ENCODE results near the gene GRHL1.

GRHL1 gene

DNA sequence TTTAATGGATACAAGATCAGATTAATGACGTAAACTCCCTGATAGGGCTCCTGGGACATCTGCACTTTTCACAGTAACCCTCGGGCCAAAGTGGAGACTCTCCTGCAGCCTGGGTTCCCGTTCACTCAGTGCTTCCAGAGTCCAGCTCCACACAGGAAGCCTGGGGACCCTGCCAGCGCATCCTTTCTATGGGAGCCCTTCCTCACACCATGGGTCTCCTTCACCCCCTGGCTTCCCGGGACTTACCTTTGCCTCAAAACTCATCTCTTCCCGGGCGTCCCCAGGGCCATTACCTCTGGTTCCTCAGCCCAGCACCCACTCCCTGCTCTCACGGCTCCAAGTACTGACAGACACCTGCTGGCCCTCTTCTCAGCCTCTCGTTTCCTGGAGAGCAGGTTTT, 51.2 kb downstream of the GRHL1 start:
- no peaks in the 10 kb centered on the region for H3F3A ChIP-seq (ENCODE audit: control insufficient read depth, insufficient read depth)
- H3K27me3 ChIP-seq (ENCODE audit: control insufficient read depth, low read length), result no peaks in the 10 kb centered on the region
- no peaks in the 10 kb centered on the region for H3K9me2 ChIP-seq (replicated peaks; ENCODE audit: control insufficient read depth, low read length)
- no peaks in the 10 kb centered on the region for H3K4me1 ChIP-seq (ENCODE audit: control insufficient read depth, low read length)
- H3K79me2 ChIP-seq (ENCODE audit: control insufficient read depth, low read length), result no peaks in the 10 kb centered on the region
- H3K36me3 ChIP-seq (ENCODE audit: control insufficient read depth, low read length), result no peaks in the 10 kb centered on the region
- no peaks in the 10 kb centered on the region for H3K9me3 ChIP-seq (ENCODE audit: control insufficient read depth, insufficient read depth, low read length)
- TF ChIP-seq EZH2phosphoT487 (IDR thresholded peaks at IDR 0.05; ENCODE audit: borderline replicate concordance, low read length), result no peak
- TF ChIP-seq CTCF (IDR thresholded peaks at IDR 0.05; ENCODE audit: low read depth, low read length, poor library complexity, severe bottlenecking), result no peak
- H3K4me2 ChIP-seq (ENCODE audit: low read length), result no peak overlapping the region
- H3K27ac ChIP-seq (ENCODE audit: low read depth, low read length), result no peak overlapping the region
- no peaks in the 10 kb centered on the region for H4K20me1 ChIP-seq (ENCODE audit: control insufficient read depth, insufficient read depth, low read depth, low read length)
- no peak overlapping the region for H3K4me3 ChIP-seq (ENCODE audit: low read length)

DNA sequence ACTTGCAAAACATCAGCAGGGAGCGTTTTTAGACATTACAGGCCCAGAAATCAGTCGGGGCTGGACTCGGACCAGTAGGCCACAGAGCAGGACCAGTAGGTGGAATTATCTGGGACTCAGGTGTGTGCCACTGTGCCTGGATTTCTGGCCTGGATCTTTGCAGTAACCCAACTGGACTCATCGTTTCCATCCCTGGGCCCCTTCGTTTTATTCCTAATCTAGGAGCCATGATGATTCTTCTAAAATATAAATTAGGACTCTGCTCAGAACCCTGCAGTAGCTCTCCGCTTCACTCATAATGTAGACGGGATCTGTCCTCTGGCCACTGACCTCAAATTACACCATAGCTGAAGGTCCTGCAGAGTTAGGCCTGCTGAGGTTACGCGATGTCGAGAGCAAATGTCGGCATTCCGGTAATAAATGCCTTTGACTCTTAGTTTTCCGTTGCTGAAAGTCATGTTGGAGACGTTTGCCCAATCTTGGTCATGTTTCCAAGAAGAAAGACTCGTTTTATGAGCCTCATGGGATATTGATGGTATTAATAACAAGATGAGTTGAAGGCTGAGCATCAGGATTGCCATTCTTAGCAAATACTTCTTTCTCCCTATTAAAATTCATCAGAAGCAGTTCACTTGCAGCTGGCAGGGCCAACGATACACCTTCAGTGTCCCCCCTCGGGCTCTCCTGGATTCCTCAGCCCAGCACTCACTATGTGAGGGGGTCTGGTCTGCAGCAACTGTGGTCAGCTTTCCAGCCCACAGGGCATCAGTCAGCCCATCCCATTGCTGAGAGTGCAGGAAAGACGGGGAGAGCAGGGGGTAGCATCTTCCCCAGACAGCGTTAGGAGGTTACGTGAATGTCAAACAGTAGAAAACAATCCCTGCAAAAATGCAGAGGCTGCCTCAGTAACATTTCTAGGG, 52.0 kb downstream of the GRHL1 start:
- H3K27ac ChIP-seq (ENCODE audit: low read depth, low read length), result no peak overlapping the region
- H4K20me1 ChIP-seq (ENCODE audit: control insufficient read depth, insufficient read depth, low read depth, low read length), result no peaks in the 10 kb centered on the region
- H3K27me3 ChIP-seq (ENCODE audit: control insufficient read depth, low read length), result no peaks in the 10 kb centered on the region
- H3K36me3 ChIP-seq (ENCODE audit: control insufficient read depth, low read length), result no peaks in the 10 kb centered on the region
- no peak overlapping the region for H3K4me2 ChIP-seq (ENCODE audit: low read length)
- H3F3A ChIP-seq (ENCODE audit: control insufficient read depth, insufficient read depth), result no peaks in the 10 kb centered on the region
- H3K4me1 ChIP-seq (ENCODE audit: control insufficient read depth, low read length), result no peaks in the 10 kb centered on the region
- H3K9me3 ChIP-seq (ENCODE audit: control insufficient read depth, insufficient read depth, low read length), result no peaks in the 10 kb centered on the region
- H3K4me3 ChIP-seq (ENCODE audit: low read length), result no peak overlapping the region
- H3K79me2 ChIP-seq (ENCODE audit: control insufficient read depth, low read length), result no peaks in the 10 kb centered on the region
- no peak for TF ChIP-seq EZH2phosphoT487 (IDR thresholded peaks at IDR 0.05; ENCODE audit: borderline replicate concordance, low read length)
- H3K9me2 ChIP-seq (replicated peaks; ENCODE audit: control insufficient read depth, low read length), result no peaks in the 10 kb centered on the region

GRCh38 chr2:10004401-10004800, 52.9 kb downstream of the GRHL1 start:
- Histone ChIP-seq H3F3A (ENCODE audit: control insufficient read depth, insufficient read depth) (no peaks in the 10 kb centered on the region), H3K4me2 (ENCODE audit: low read length) (no peak overlapping the region), H3K36me3 (ENCODE audit: control insufficient read depth, low read length) (no peaks in the 10 kb centered on the region), H3K27ac (ENCODE audit: low read depth, low read length) (no peak overlapping the region), H3K4me1 (ENCODE audit: control insufficient read depth, low read length) (no peaks in the 10 kb centered on the region), H4K20me1 (ENCODE audit: control insufficient read depth, insufficient read depth, low read depth, low read length) (no peaks in the 10 kb centered on the region), H3K27me3 (ENCODE audit: control insufficient read depth, low read length) (no peaks in the 10 kb centered on the region), H3K79me2 (ENCODE audit: control insufficient read depth, low read length) (no peaks in the 10 kb centered on the region), H3K9me3 (ENCODE audit: control insufficient read depth, insufficient read depth, low read length) (no peaks in the 10 kb centered on the region), H3K9me2 (replicated peaks; ENCODE audit: control insufficient read depth, low read length) (no peaks in the 10 kb centered on the region), H3K4me3 (ENCODE audit: low read length) (no peak overlapping the region)
- no peak for TF ChIP-seq CTCF (IDR thresholded peaks at IDR 0.05; ENCODE audit: low read depth, low read length, poor library complexity, severe bottlenecking)
- no peak for TF ChIP-seq EZH2phosphoT487 (IDR thresholded peaks at IDR 0.05; ENCODE audit: borderline replicate concordance, low read length)

GRCh38 chr2:10004836-10005235, 53.3 kb downstream of the GRHL1 start:
- no peak overlapping the region for H3K4me3 ChIP-seq (ENCODE audit: low read length)
- no peak overlapping the region for H3K4me2 ChIP-seq (ENCODE audit: low read length)
- no peaks in the 10 kb centered on the region for H3K27me3 ChIP-seq (ENCODE audit: control insufficient read depth, low read length)
- no peaks in the 10 kb centered on the region for H4K20me1 ChIP-seq (ENCODE audit: control insufficient read depth, insufficient read depth, low read depth, low read length)
- no peaks in the 10 kb centered on the region for H3K4me1 ChIP-seq (ENCODE audit: control insufficient read depth, low read length)
- no peaks in the 10 kb centered on the region for H3K36me3 ChIP-seq (ENCODE audit: control insufficient read depth, low read length)
- no peaks in the 10 kb centered on the region for H3K79me2 ChIP-seq (ENCODE audit: control insufficient read depth, low read length)
- no peaks in the 10 kb centered on the region for H3K9me3 ChIP-seq (ENCODE audit: control insufficient read depth, insufficient read depth, low read length)
- H3K27ac ChIP-seq (ENCODE audit: low read depth, low read length), result no peak overlapping the region
- H3K9me2 ChIP-seq (replicated peaks; ENCODE audit: control insufficient read depth, low read length), result no peaks in the 10 kb centered on the region
- H3F3A ChIP-seq (ENCODE audit: control insufficient read depth, insufficient read depth), result no peaks in the 10 kb centered on the region
- no peak for TF ChIP-seq CTCF (IDR thresholded peaks at IDR 0.05; ENCODE audit: low read depth, low read length, poor library complexity, severe bottlenecking)
- TF ChIP-seq EZH2phosphoT487 (IDR thresholded peaks at IDR 0.05; ENCODE audit: borderline replicate concordance, low read length), result no peak
